GM18909 (cell line): ENCODE data around the gene TTC33.
"Not testable (repeated sequence)": the region's sequence is repeated elsewhere in the genome, so short reads cannot be mapped to it uniquely, and the experiment has no call there.

Source experiments
- ATAC-seq: cut with Tn5 transposase; IDR thresholded peaks from one replicate; pipeline ENCODE4 v1.9.1; 2021; ENCODE audit warnings: mild to moderate bottlenecking; ENCODE audit not compliant: unreplicated experiment, poor library complexity

Gene TTC33

GRCh38 chr5:40660751-40661150 lies 95.0 kb downstream of the TTC33 start:
- ATAC-seq = no peak

GRCh38 chr5:40656766-40657165 lies 99.0 kb downstream of the TTC33 start:
- no peak for ATAC-seq

GRCh38 chr5:40656091-40656490 lies 99.7 kb downstream of the TTC33 start:
- ATAC-seq = not testable (repeated sequence)

GRCh38 chr5:40655138-40655537 lies 100.6 kb downstream of the TTC33 start:
- ATAC-seq = no peak

- ATAC-seq = no peak
Observed at GRCh38 chr5:40654377-40654991, 101.3 kb downstream of the TTC33 start.

GRCh38 chr5:40653221-40654022 lies 102.3 kb downstream of the TTC33 start:
- ATAC-seq = no peak

GRCh38 chr5:40652441-40653220 lies 103.1 kb downstream of the TTC33 start:
- ATAC-seq = no peak

GRCh38 chr5:40651201-40651600 lies 104.6 kb downstream of the TTC33 start:
- ATAC-seq = no peak

GRCh38 chr5:40649463-40650030 lies 106.2 kb downstream of the TTC33 start:
- ATAC-seq = no peak

GRCh38 chr5:40648150-40648549 lies 107.6 kb downstream of the TTC33 start:
- no peak for ATAC-seq

- ATAC-seq = no peak
Observed at GRCh38 chr5:40646266-40646665, 109.5 kb downstream of the TTC33 start.

GRCh38 chr5:40639531-40639930 lies 116.2 kb downstream of the TTC33 start:
- ATAC-seq = not testable (repeated sequence)

- ATAC-seq = no peak
Observed at GRCh38 chr5:40634593-40634992, 121.2 kb downstream of the TTC33 start.

GRCh38 chr5:40634154-40634553 lies 121.6 kb downstream of the TTC33 start:
- no peak for ATAC-seq

- no peak for ATAC-seq
Observed at GRCh38 chr5:40631236-40631635, 124.5 kb downstream of the TTC33 start.

GRCh38 chr5:40630126-40630525 lies 125.6 kb downstream of the TTC33 start:
- ATAC-seq = no peak

GRCh38 chr5:40628407-40628806 lies 127.4 kb downstream of the TTC33 start:
- no peak for ATAC-seq

- ATAC-seq = no peak
Observed at GRCh38 chr5:40627706-40628105, 128.1 kb downstream of the TTC33 start.

GRCh38 chr5:40626801-40627200 lies 129.0 kb downstream of the TTC33 start:
- no peak for ATAC-seq

GRCh38 chr5:40623480-40624420 lies 132.0 kb downstream of the TTC33 start:
- no peak for ATAC-seq
